K562 (cell line): Measurements from ENCODE around the gene LNX2. TPM values are rescaled to one million over a fixed set of nuclear protein-coding genes. Genes with fewer than 3 reads are reported as not detected.

Source experiments
- ASH1L ChIP-seq: fragments of 450-650 bp; IDR thresholded peaks from 2 replicates; pipeline ENCODE4 v1.6.1; 2018; ENCODE audit warnings: borderline replicate concordance, mild to moderate bottlenecking, low read depth; ENCODE audit not compliant: partially characterized antibody
- CHD1 ChIP-seq: fragments of 200-600 bp; sonication (generic); IDR thresholded peaks from one replicate; pipeline ENCODE4 v1.6.1; 2012; ENCODE audit warnings: mild to moderate bottlenecking, moderate library complexity, low read length, inconsistent platforms
- HIVEP1 ChIP-seq: fragments of 250-450 bp; sonication (Bioruptor Pico); IDR thresholded peaks from 2 replicates; pipeline ENCODE4 v1.4.0; 2020; ENCODE audit warnings: mild to moderate bottlenecking
- HNRNPK ChIP-seq: fragments of 200-400 bp; formaldehyde crosslinking; IDR thresholded peaks from one replicate; pipeline ENCODE4 v1.6.1; 2018; ENCODE audit warnings: mild to moderate bottlenecking, low read depth, low read length; ENCODE audit not compliant: poor library complexity, severe bottlenecking
- IRF9 ChIP-seq: fragments of 450-650 bp; IDR thresholded peaks from 2 replicates; pipeline ENCODE4 v1.6.1; 2016; ENCODE audit warnings: missing biosample characterization, missing genetic modification characterization
- MGA ChIP-seq: fragments of 450-650 bp; IDR thresholded peaks from 2 replicates; pipeline ENCODE4 v1.6.1; 2016; ENCODE audit warnings: mild to moderate bottlenecking, moderate library complexity
- TCFL5 ChIP-seq: fragments of 250-450 bp; sonication (Bioruptor Pico); conservative IDR thresholded peaks from 2 replicates; pipeline ENCODE4 v1.6.1; 2021; ENCODE audit warnings: mild to moderate bottlenecking, moderate library complexity, matching md5 sums
- TSHZ1 ChIP-seq: fragments of 250-450 bp; sonication (Bioruptor Pico); IDR thresholded peaks from 2 replicates; pipeline ENCODE4 v1.4.0; 2020; ENCODE audit warnings: mild to moderate bottlenecking, moderate library complexity
- ZNF347 ChIP-seq: fragments of 450-650 bp; formaldehyde crosslinking; IDR thresholded peaks from 2 replicates; pipeline ENCODE4 v1.4.0; 2020; ENCODE audit warnings: low read depth, mild to moderate bottlenecking, moderate library complexity
- ZNF511 ChIP-seq: sonication (generic); formaldehyde crosslinking; IDR thresholded peaks from 2 replicates; pipeline ENCODE4 v1.8.0; 2022; ENCODE audit warnings: mild to moderate bottlenecking, missing genetic modification reagents
- polyA plus RNA-seq, 8 experiments: library from polyadenylated mRNA; depleted of rRNA in 4 of 8; stranded (reverse) in 5 of 8; unstranded in 3 of 8; fragments of >200 nt; fragmentation: Nextera tagmentation in 2 of 8; fragmentation: Illumina TruSeq in 1 of 8; extraction: Ambion mirVana in 2 of 8; extraction: Trizol in 1 of 8; gene quantifications; 2 replicates each; pipeline versions ENCODE4 v1.2.1 to v1.2.3, GENCODE V29; 2011 to 2014; ENCODE audit warnings: inconsistent platforms in 1 of 8, missing spikeins in 1 of 8
- total RNA-seq, 7 experiments: library from RNA; depleted of rRNA in 6 of 7; stranded (reverse); fragments of >200 nt in 6 of 7; fragmentation: Illumina TruSeq in 2 of 7; extraction: Trizol in 2 of 7; gene quantifications; 2 replicates each; pipeline versions ENCODE4 v1.2.1 to v1.2.3, GENCODE V29; 2011 to 2021; ENCODE audit warnings: low replicate concordance in 1 of 7

Gene LNX2
- total and polyA plus RNA-seq, 9 of the 15 experiments (the other 6 are each of a cell fraction or from before 2014, with no cell fraction given) = 1.5 to 5.5 (median 4.0) TPM

GRCh38 chr13:27634231-27634630 is 13.9 kb upstream of the LNX2 start (continued):
- no peak for TF ChIP-seq MGA
- TF ChIP-seq TCFL5 (CRISPR knock-in tag) = no peak
- no peak for TF ChIP-seq ZNF511
- no peak for TF ChIP-seq ZNF347 (CRISPR knock-in tag)
- TF ChIP-seq HIVEP1 (CRISPR knock-in tag) = no peak
- no peak for TF ChIP-seq ASH1L
- no peak for TF ChIP-seq TSHZ1
- no peak for TF ChIP-seq IRF9 (tag)
- TF ChIP-seq CHD1 = no peak
- no peak for TF ChIP-seq HNRNPK
